DND-41 (cell line): ENCODE data around the gene ZNF132.

Experiments
- EZH2 ChIP-seq: IDR thresholded peaks from 3 replicates; pipeline ENCODE4 v1.6.1; 2012; ENCODE audit warnings: borderline replicate concordance, low read depth, mild to moderate bottlenecking, moderate library complexity, low read length, inconsistent platforms; ENCODE audit not compliant: severe bottlenecking
- TF ChIP-seq, protein P1 (sequence below): IDR thresholded peaks from 2 replicates; pipeline ENCODE4 v1.5.1; 2012; ENCODE audit warnings: borderline replicate concordance, low read length, moderate library complexity, mild to moderate bottlenecking; ENCODE audit not compliant: poor library complexity, severe bottlenecking; ENCODE audit errors: extremely low read depth

DNA sequence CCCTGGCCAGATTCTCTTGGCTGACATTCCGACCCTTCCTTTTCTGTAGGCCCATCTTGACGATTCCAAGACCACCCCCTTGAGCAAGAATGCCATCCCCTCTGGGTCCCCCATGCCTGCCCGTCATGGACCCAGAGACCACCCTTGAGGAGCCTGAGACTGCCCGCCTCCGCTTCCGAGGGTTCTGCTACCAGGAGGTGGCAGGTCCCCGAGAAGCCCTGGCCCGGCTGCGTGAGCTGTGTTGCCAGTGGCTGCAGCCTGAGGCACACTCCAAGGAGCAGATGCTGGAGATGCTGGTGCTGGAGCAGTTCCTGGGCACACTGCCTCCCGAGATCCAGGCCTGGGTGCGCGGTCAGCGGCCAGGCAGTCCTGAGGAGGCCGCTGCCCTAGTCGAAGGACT lies 37.2 kb upstream of the ZNF132 start:
- no peak for TF ChIP-seq EZH2
- TF ChIP-seq, protein P1, sequence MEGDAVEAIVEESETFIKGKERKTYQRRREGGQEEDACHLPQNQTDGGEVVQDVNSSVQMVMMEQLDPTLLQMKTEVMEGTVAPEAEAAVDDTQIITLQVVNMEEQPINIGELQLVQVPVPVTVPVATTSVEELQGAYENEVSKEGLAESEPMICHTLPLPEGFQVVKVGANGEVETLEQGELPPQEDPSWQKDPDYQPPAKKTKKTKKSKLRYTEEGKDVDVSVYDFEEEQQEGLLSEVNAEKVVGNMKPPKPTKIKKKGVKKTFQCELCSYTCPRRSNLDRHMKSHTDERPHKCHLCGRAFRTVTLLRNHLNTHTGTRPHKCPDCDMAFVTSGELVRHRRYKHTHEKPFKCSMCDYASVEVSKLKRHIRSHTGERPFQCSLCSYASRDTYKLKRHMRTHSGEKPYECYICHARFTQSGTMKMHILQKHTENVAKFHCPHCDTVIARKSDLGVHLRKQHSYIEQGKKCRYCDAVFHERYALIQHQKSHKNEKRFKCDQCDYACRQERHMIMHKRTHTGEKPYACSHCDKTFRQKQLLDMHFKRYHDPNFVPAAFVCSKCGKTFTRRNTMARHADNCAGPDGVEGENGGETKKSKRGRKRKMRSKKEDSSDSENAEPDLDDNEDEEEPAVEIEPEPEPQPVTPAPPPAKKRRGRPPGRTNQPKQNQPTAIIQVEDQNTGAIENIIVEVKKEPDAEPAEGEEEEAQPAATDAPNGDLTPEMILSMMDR, result no peak
